NK-92 treated with Interleukin-12 subunit alpha and Interleukin-12 subunit beta, amount 100 ng/mL, for 24 hours (cell line): Measurements from ENCODE around the gene PTPRF.

Source experiments
- DNase-seq: peaks from one replicate; lab custom pipeline; 2025; lab: John Stamatoyannopoulos, UW

The PTPRF gene

GRCh38 chr1:43608827-43609226, 78.1 kb downstream of the PTPRF start:
- no peak for DNase-seq

- no peak for DNase-seq
These were observed 79.7 kb downstream of the PTPRF start for GRCh38 chr1:43610339-43610738.

GRCh38 chr1:43611950-43612349, 81.3 kb downstream of the PTPRF start:
- no peak for DNase-seq

GRCh38 chr1:43612406-43612805, 81.7 kb downstream of the PTPRF start:
- DNase-seq, result no peak

GRCh38 chr1:43613075-43613942, 82.6 kb downstream of the PTPRF start:
- DNase-seq, result no peak

- no peak for DNase-seq
These were observed 83.5 kb downstream of the PTPRF start for GRCh38 chr1:43614211-43614610.

- no peak for DNase-seq
These were observed 84.2 kb downstream of the PTPRF start for GRCh38 chr1:43614891-43615290.

- no peak for DNase-seq
These were observed 85.7 kb downstream of the PTPRF start for GRCh38 chr1:43616383-43616782.

GRCh38 chr1:43617011-43617410, 86.3 kb downstream of the PTPRF start:
- DNase-seq, result no peak

- DNase-seq, result no peak
These were observed 87.0 kb downstream of the PTPRF start for GRCh38 chr1:43617668-43618067.

GRCh38 chr1:43618521-43619313, 88.0 kb downstream of the PTPRF start:
- no peak for DNase-seq

- no peak for DNase-seq
These were observed 88.7 kb downstream of the PTPRF start for GRCh38 chr1:43619314-43619790.

- no peak for DNase-seq
These were observed 89.6 kb downstream of the PTPRF start for GRCh38 chr1:43619996-43620920.

GRCh38 chr1:43620956-43621355, 90.3 kb downstream of the PTPRF start:
- no peak for DNase-seq

GRCh38 chr1:43621386-43621785, 90.7 kb downstream of the PTPRF start:
- DNase-seq, result no peak

- DNase-seq, result no peak
These were observed 91.2 kb downstream of the PTPRF start for GRCh38 chr1:43621861-43622260.

- no peak for DNase-seq
These were observed 91.8 kb downstream of the PTPRF start for GRCh38 chr1:43622471-43622870.

- DNase-seq, result no peak
These were observed 92.5 kb downstream of the PTPRF start for GRCh38 chr1:43622901-43623780.

GRCh38 chr1:43625063-43625780, 94.5 kb downstream of the PTPRF start:
- DNase-seq, result no peak

GRCh38 chr1:43632135-43632670, 101.5 kb downstream of the PTPRF start:
- DNase-seq, result no peak
